HFF-Myc (cell line): Measurements from ENCODE around the gene GLI3.

Experiments
- DNase-seq: peaks from one replicate; pipeline ENCODE4 v3.0.0-alpha.2; 2011; ENCODE audit warnings: low read depth; ENCODE audit errors: extremely low read depth
- H3K4me3 ChIP-seq: replicated peaks from 2 replicates; pipeline ENCODE4 v1.5.1; 2011; ENCODE audit warnings: low read depth, mild to moderate bottlenecking, control low read depth, low read length
- CTCF ChIP-seq: IDR thresholded peaks from 2 replicates; pipeline ENCODE4 v1.5.1; 2012; ENCODE audit warnings: mild to moderate bottlenecking, low read depth, low read length, control low read depth; ENCODE audit errors: missing control alignments

GLI3 gene

GRCh38 chr7:42162560-42163325 lies 74.3 kb downstream of the GLI3 start:
- no peak for DNase-seq
- no peak overlapping the region for H3K4me3 ChIP-seq
- no peak for TF ChIP-seq CTCF

- no peak for DNase-seq
- no peak for TF ChIP-seq CTCF
- H3K4me3 ChIP-seq, result no peak overlapping the region
Measured at GRCh38 chr7:42161719-42162118, 75.3 kb downstream of the GLI3 start.

GRCh38 chr7:42161110-42161509 lies 75.9 kb downstream of the GLI3 start:
- no peak for TF ChIP-seq CTCF
- no peak for DNase-seq
- no peak overlapping the region for H3K4me3 ChIP-seq

- no peak for DNase-seq
- TF ChIP-seq CTCF, result no peak
- no peak overlapping the region for H3K4me3 ChIP-seq
Measured at GRCh38 chr7:42159130-42159529, 77.9 kb downstream of the GLI3 start.

- H3K4me3 ChIP-seq, result no peak overlapping the region
- DNase-seq, result no peak
- no peak for TF ChIP-seq CTCF
Measured at GRCh38 chr7:42156967-42157721, 79.9 kb downstream of the GLI3 start.

- H3K4me3 ChIP-seq, result no peak overlapping the region
- no peak for DNase-seq
- TF ChIP-seq CTCF, result no peak
Measured at GRCh38 chr7:42156291-42156865, 80.6 kb downstream of the GLI3 start.
